SK-N-SH (cell line): ENCODE results near the gene KCND3. TPM values are rescaled to one million over a fixed set of nuclear protein-coding genes. Genes with fewer than 3 reads are reported as not detected.

ENCODE experiments used
- CTCF ChIA-PET: fragments of 300-600, 350-600 bp; formaldehyde crosslinking; extraction: SDS; loops from one replicate; lab custom pipeline; 2021; lab: Yijun Ruan, JAX
- POLR2A ChIA-PET: fragments of 350-600 bp; sonication (Branson Sonifier 250); formaldehyde crosslinking; extraction: SDS; loops from one replicate; lab custom pipeline; 2020; ENCODE audit warnings: antibody characterized with exemption, inconsistent platforms; lab: Yijun Ruan, JAX
- DNase-seq: peaks from one replicate; pipeline ENCODE4 v3.0.0; 2012
- H2AFZ ChIP-seq: fragments of 200-600 bp; sonication (generic); 2 replicates; pipeline ENCODE4 v1.8.1; 2016; ENCODE audit warnings: antibody characterized with exemption, mild to moderate bottlenecking, low read depth
- H3F3A ChIP-seq: fragments of 200-600 bp; sonication (generic); replicated peaks from 2 replicates; pipeline ENCODE3; 2016; ENCODE audit warnings: antibody characterized with exemption, mild to moderate bottlenecking; ENCODE audit not compliant: insufficient read depth
- H3K27ac ChIP-seq, 2 experiments: fragments of 200-500 bp in 1 of 2; fragments of 200-600 bp in 1 of 2; sonication (Bioruptor generic) in 1 of 2; sonication (generic), shearing (Covaris generic) in 1 of 2; 2 replicates each; pipeline versions ENCODE4 v1.5.1 to v1.6.1; 2014 to 2016; ENCODE audit warnings: low read depth in 2 of 2, inconsistent platforms in 1 of 2, low read length in 1 of 2, mild to moderate bottlenecking in 1 of 2, mixed read lengths in 1 of 2
- H3K27me3 ChIP-seq: fragments of 200-600 bp; sonication (generic), shearing (Covaris generic); 2 replicates; pipeline ENCODE4 v1.6.1; 2016; ENCODE audit warnings: mixed run types; ENCODE audit not compliant: insufficient read depth
- H3K36me3 ChIP-seq, 2 experiments: fragments of 200-500 bp in 1 of 2; fragments of 200-600 bp in 1 of 2; sonication (Bioruptor generic) in 1 of 2; sonication (generic) in 1 of 2; replicated peaks in 1 of 2; 2 replicates each; pipeline versions ENCODE3 to v1.5.1; 2014 to 2016; ENCODE audit warnings: low read length in 1 of 2, mild to moderate bottlenecking in 1 of 2; ENCODE audit not compliant: insufficient read depth in 2 of 2, control insufficient read depth in 1 of 2
- H3K4me1 ChIP-seq, 2 experiments: fragments of 200-500 bp in 1 of 2; fragments of 200-600 bp in 1 of 2; sonication (Bioruptor generic) in 1 of 2; sonication (generic), shearing (Covaris generic) in 1 of 2; 2 replicates each; pipeline versions ENCODE4 v1.5.1 to v1.6.1; 2014 to 2016; ENCODE audit warnings: low read depth in 1 of 2, low read length in 1 of 2, mixed run types in 1 of 2; ENCODE audit not compliant: insufficient read depth in 2 of 2, control insufficient read depth in 1 of 2
- H3K4me2 ChIP-seq: fragments of 200-600 bp; sonication (generic), shearing (Covaris generic); 2 replicates; pipeline ENCODE4 v1.6.1; 2017; ENCODE audit warnings: mixed run types
- H3K4me3 ChIP-seq, 2 experiments: fragments of 200-500 bp in 1 of 2; fragments of 200-600 bp in 1 of 2; sonication (Bioruptor generic) in 1 of 2; sonication (generic), shearing (Covaris generic) in 1 of 2; 2 replicates each; pipeline versions ENCODE4 v1.5.1 to v1.8.1; 2014 to 2016; ENCODE audit warnings: low read depth in 2 of 2, inconsistent platforms in 1 of 2, low read length in 1 of 2, mild to moderate bottlenecking in 1 of 2, mixed read lengths in 1 of 2, moderate library complexity in 1 of 2
- H3K79me2 ChIP-seq: fragments of 200-600 bp; sonication (generic); 2 replicates; pipeline ENCODE4 v1.8.1; 2017; ENCODE audit warnings: mild to moderate bottlenecking; ENCODE audit not compliant: insufficient read depth
- H3K9ac ChIP-seq: fragments of 200-600 bp; sonication (generic); 2 replicates; pipeline ENCODE4 v1.6.1; 2017; ENCODE audit warnings: mixed run types
- H3K9me2 ChIP-seq: fragments of 200-600 bp; sonication (generic); 2 replicates; pipeline ENCODE4 v1.6.1; 2017; ENCODE audit warnings: mixed run types
- H3K9me3 ChIP-seq: fragments of 200-600 bp; sonication (generic); 2 replicates; pipeline ENCODE4 v1.6.1; 2017; ENCODE audit warnings: mixed run types, mild to moderate bottlenecking, moderate library complexity
- H4K20me1 ChIP-seq: fragments of 200-600 bp; sonication (generic); 2 replicates; pipeline ENCODE4 v1.6.1; 2017; ENCODE audit warnings: mild to moderate bottlenecking, mixed run types; ENCODE audit not compliant: insufficient read depth
- CHD2 ChIP-seq: fragments of 150-350 bp; IDR thresholded peaks from 2 replicates; pipeline ENCODE4 v1.6.1; 2018; ENCODE audit warnings: low read length; ENCODE audit not compliant: partially characterized antibody
- ELF1 ChIP-seq: IDR thresholded peaks from 2 replicates; pipeline ENCODE4 v1.4.0; 2012
- EP300 ChIP-seq, 2 experiments: IDR thresholded peaks; 2 replicates each; pipeline versions ENCODE4 v1.4.0 to v1.6.1; 2012; ENCODE audit warnings: borderline replicate concordance in 1 of 2, low read depth in 1 of 2, low read length in 1 of 2
- FOXM1 ChIP-seq: IDR thresholded peaks from 2 replicates; pipeline ENCODE4 v1.4.0; 2012; ENCODE audit warnings: low read depth, mild to moderate bottlenecking
- GATA2 ChIP-seq: sonication (generic); formaldehyde crosslinking; IDR thresholded peaks from 2 replicates; pipeline ENCODE4 v1.5.0; 2020; ENCODE audit warnings: mild to moderate bottlenecking, missing genetic modification reagents
- JUND ChIP-seq: IDR thresholded peaks from 2 replicates; pipeline ENCODE4 v1.4.0; 2012
- MEF2A ChIP-seq: IDR thresholded peaks from 2 replicates; pipeline ENCODE4 v1.4.0; 2012; ENCODE audit warnings: low read depth, borderline replicate concordance
- NRF1 ChIP-seq: IDR thresholded peaks from 2 replicates; pipeline ENCODE4 v1.6.1; 2012; ENCODE audit warnings: low read depth, mild to moderate bottlenecking, low read length
- POLR2AphosphoS5 ChIP-seq: IDR thresholded peaks from 2 replicates; pipeline ENCODE4 v1.6.1; 2012; ENCODE audit warnings: low read depth, low read length
- RCOR1 ChIP-seq: fragments of 150-350 bp; IDR thresholded peaks from 2 replicates; pipeline ENCODE4 v1.6.1; 2017; ENCODE audit warnings: antibody characterized with exemption, low read length
- RFX5 ChIP-seq: IDR thresholded peaks from 2 replicates; pipeline ENCODE4 v1.6.1; 2012; ENCODE audit warnings: mild to moderate bottlenecking, improper control_type of control experiment, low read length
- RXRA ChIP-seq: IDR thresholded peaks from 2 replicates; pipeline ENCODE4 v1.4.0; 2012; ENCODE audit warnings: low read depth, mild to moderate bottlenecking, borderline replicate concordance
- SMC3 ChIP-seq: IDR thresholded peaks from 2 replicates; pipeline ENCODE4 v1.6.1; 2012; ENCODE audit warnings: low read depth, low read length, improper control_type of control experiment
- TAF1 ChIP-seq: IDR thresholded peaks from 2 replicates; pipeline ENCODE4 v1.6.1; 2012; ENCODE audit warnings: low read depth, mild to moderate bottlenecking, low read length, moderate library complexity, borderline replicate concordance
- TEAD4 ChIP-seq: IDR thresholded peaks from 2 replicates; pipeline ENCODE4 v1.4.0; 2012; ENCODE audit warnings: mild to moderate bottlenecking, borderline replicate concordance; ENCODE audit not compliant: insufficient read depth
- WGBS: methylation state at CpG from one replicate; pipeline ENCODE4 v1.1.6; 2017; ENCODE audit warnings: low lambda C conversion rate; 5-methylcytosine and 5-hydroxymethylcytosine counted together
- polyA plus RNA-seq, 3 experiments: library from polyadenylated mRNA; depleted of rRNA; stranded (reverse); fragments of >200 nt; gene quantifications; 2 replicates each; pipeline ENCODE4 v1.2.3, GENCODE V29; 2012
- TF ChIP-seq, protein P1 (sequence below): fragments of 150-350 bp; IDR thresholded peaks from 2 replicates; pipeline ENCODE4 v1.6.1; 2016; ENCODE audit warnings: mild to moderate bottlenecking, low read depth, low read length
- TF ChIP-seq, protein P2 (sequence below): fragments of 200-600 bp; sonication (generic); IDR thresholded peaks from 2 replicates; pipeline ENCODE4 v1.6.1; 2017; ENCODE audit warnings: antibody characterized with exemption, mild to moderate bottlenecking, moderate library complexity
- TF ChIP-seq, protein P3 (sequence below): IDR thresholded peaks from 2 replicates; pipeline ENCODE4 v1.4.0; 2012; ENCODE audit warnings: low read depth, borderline replicate concordance
- TF ChIP-seq, protein P4 (sequence below): fragments of 150-350 bp; IDR thresholded peaks from 2 replicates; pipeline ENCODE4 v1.6.1; 2017; ENCODE audit warnings: antibody characterized with exemption, low read length, low read depth, borderline replicate concordance
- TF ChIP-seq, protein P5 (sequence below): IDR thresholded peaks from 2 replicates; pipeline ENCODE4 v1.6.1; 2012; ENCODE audit warnings: mild to moderate bottlenecking, low read depth, low read length, moderate library complexity

Gene KCND3
- polyA plus RNA-seq, 1 of the 3 experiments (the other 2 are of a cell fraction): not detected

DNA sequence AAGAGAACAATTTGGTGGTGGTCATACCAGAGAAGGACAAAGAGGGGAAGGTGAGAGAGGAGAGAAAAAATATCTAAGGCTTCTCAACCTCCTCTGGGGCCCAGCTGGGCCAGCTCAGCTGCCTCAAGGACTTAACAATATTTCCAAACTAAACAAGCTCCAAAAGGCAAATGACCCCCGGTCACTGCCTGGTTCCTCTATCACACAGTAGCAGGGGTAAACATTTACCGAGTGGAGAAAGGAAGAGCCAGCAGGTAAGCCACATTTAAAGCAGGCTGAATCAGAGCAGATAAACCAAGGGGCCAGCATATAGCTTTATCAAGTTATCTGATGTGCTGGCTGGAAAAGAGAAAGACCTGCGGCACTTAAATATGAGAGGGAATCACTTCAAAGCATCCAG is 102.1 kb downstream of the KCND3 start:
- Histone ChIP-seq H3K27ac (no peak overlapping the region), H3K27me3 (peaks cover 4% of the 10 kb centered on the region; the same call in 1 of the 2 replicates), H3K36me3 (no peaks in the 10 kb centered on the region), H3K4me2 (no peak overlapping the region), H3K79me2 (no peaks in the 10 kb centered on the region), H3K9ac (no peak overlapping the region), H3K9me3 (no peaks in the 10 kb centered on the region), H2AFZ (no peak overlapping the region), H4K20me1 (no peaks in the 10 kb centered on the region), H3K4me1 (no peaks in the 10 kb centered on the region), H3F3A (no peaks in the 10 kb centered on the region), H3K4me3 (no peak overlapping the region), H3K9me2 (no peaks in the 10 kb centered on the region)
- no peak for DNase-seq
- POLR2A ChIA-PET: no interaction called here
- TF ChIP-seq FOXM1 (no peak), TEAD4 (no peak), RXRA (no peak), EP300 (IDR thresholded peaks at IDR 0.05; ENCODE audit: borderline replicate concordance in 1 of 2, low read depth in 1 of 2, low read length in 1 of 2) (no peak), POLR2AphosphoS5 (no peak), MEF2A (no peak), ELF1 (no peak), RCOR1 (no peak), RFX5 (no peak), NRF1 (no peak), JUND (no peak), TAF1 (no peak), GATA2 (CRISPR knock-in tag) (no peak), SMC3 (no peak), CHD2 (no peak)
- TF ChIP-seq, protein P1, sequence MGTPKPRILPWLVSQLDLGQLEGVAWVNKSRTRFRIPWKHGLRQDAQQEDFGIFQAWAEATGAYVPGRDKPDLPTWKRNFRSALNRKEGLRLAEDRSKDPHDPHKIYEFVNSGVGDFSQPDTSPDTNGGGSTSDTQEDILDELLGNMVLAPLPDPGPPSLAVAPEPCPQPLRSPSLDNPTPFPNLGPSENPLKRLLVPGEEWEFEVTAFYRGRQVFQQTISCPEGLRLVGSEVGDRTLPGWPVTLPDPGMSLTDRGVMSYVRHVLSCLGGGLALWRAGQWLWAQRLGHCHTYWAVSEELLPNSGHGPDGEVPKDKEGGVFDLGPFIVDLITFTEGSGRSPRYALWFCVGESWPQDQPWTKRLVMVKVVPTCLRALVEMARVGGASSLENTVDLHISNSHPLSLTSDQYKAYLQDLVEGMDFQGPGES: no peak
- TF ChIP-seq, protein P2, sequence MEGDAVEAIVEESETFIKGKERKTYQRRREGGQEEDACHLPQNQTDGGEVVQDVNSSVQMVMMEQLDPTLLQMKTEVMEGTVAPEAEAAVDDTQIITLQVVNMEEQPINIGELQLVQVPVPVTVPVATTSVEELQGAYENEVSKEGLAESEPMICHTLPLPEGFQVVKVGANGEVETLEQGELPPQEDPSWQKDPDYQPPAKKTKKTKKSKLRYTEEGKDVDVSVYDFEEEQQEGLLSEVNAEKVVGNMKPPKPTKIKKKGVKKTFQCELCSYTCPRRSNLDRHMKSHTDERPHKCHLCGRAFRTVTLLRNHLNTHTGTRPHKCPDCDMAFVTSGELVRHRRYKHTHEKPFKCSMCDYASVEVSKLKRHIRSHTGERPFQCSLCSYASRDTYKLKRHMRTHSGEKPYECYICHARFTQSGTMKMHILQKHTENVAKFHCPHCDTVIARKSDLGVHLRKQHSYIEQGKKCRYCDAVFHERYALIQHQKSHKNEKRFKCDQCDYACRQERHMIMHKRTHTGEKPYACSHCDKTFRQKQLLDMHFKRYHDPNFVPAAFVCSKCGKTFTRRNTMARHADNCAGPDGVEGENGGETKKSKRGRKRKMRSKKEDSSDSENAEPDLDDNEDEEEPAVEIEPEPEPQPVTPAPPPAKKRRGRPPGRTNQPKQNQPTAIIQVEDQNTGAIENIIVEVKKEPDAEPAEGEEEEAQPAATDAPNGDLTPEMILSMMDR: no peak
- TF ChIP-seq, protein P3, sequence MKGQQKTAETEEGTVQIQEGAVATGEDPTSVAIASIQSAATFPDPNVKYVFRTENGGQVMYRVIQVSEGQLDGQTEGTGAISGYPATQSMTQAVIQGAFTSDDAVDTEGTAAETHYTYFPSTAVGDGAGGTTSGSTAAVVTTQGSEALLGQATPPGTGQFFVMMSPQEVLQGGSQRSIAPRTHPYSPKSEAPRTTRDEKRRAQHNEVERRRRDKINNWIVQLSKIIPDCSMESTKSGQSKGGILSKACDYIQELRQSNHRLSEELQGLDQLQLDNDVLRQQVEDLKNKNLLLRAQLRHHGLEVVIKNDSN: no peak
- TF ChIP-seq, protein P4, sequence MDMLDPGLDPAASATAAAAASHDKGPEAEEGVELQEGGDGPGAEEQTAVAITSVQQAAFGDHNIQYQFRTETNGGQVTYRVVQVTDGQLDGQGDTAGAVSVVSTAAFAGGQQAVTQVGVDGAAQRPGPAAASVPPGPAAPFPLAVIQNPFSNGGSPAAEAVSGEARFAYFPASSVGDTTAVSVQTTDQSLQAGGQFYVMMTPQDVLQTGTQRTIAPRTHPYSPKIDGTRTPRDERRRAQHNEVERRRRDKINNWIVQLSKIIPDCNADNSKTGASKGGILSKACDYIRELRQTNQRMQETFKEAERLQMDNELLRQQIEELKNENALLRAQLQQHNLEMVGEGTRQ: no peak
- TF ChIP-seq, protein P5, sequence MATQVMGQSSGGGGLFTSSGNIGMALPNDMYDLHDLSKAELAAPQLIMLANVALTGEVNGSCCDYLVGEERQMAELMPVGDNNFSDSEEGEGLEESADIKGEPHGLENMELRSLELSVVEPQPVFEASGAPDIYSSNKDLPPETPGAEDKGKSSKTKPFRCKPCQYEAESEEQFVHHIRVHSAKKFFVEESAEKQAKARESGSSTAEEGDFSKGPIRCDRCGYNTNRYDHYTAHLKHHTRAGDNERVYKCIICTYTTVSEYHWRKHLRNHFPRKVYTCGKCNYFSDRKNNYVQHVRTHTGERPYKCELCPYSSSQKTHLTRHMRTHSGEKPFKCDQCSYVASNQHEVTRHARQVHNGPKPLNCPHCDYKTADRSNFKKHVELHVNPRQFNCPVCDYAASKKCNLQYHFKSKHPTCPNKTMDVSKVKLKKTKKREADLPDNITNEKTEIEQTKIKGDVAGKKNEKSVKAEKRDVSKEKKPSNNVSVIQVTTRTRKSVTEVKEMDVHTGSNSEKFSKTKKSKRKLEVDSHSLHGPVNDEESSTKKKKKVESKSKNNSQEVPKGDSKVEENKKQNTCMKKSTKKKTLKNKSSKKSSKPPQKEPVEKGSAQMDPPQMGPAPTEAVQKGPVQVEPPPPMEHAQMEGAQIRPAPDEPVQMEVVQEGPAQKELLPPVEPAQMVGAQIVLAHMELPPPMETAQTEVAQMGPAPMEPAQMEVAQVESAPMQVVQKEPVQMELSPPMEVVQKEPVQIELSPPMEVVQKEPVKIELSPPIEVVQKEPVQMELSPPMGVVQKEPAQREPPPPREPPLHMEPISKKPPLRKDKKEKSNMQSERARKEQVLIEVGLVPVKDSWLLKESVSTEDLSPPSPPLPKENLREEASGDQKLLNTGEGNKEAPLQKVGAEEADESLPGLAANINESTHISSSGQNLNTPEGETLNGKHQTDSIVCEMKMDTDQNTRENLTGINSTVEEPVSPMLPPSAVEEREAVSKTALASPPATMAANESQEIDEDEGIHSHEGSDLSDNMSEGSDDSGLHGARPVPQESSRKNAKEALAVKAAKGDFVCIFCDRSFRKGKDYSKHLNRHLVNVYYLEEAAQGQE: no peak
- CTCF ChIA-PET: no interaction called here
- 56% methylated on average over 3 of the region's 3 CpGs for WGBS
